SK-N-MC (cell line): Measurements from ENCODE around the gene MEIS3.

Experiments
- DNase-seq: peaks from one replicate; pipeline ENCODE4 v3.0.0-alpha.2; 2011; ENCODE audit warnings: low read depth, low spot score
- H3K27ac ChIP-seq: fragments of 200-600 bp; sonication (generic); 2 replicates; pipeline ENCODE4 v1.5.1; 2016; ENCODE audit warnings: mixed run types
- H3K36me3 ChIP-seq: fragments of 200-600 bp; sonication (generic); 2 replicates; pipeline ENCODE4 v1.6.1; 2017; ENCODE audit warnings: antibody characterized with exemption, low read length, mixed read lengths; ENCODE audit not compliant: insufficient read depth
- H3K4me3 ChIP-seq: fragments of 200-600 bp; sonication (generic); 2 replicates; pipeline ENCODE4 v1.5.1; 2016
- H3K9ac ChIP-seq: fragments of 200-600 bp; sonication (generic); 2 replicates; pipeline ENCODE4 v1.8.0; 2017; ENCODE audit warnings: mixed run types, mixed read lengths; ENCODE audit not compliant: insufficient read length
- H3K9me3 ChIP-seq: fragments of 200-600 bp; sonication (generic); 2 replicates; pipeline ENCODE4 v1.6.1; 2017; ENCODE audit warnings: low read depth, mild to moderate bottlenecking, antibody characterized with exemption, low read length, moderate library complexity, mixed read lengths
- EZH2 ChIP-seq: fragments of 200-600 bp; sonication (generic); IDR thresholded peaks from one replicate; pipeline ENCODE4 v1.6.1; 2017; ENCODE audit warnings: antibody characterized with exemption
- FOXP2 ChIP-seq: optimal IDR thresholded peaks from 2 replicates; pipeline ENCODE3; 2011; ENCODE audit warnings: mild to moderate bottlenecking, moderate library complexity; ENCODE audit not compliant: insufficient read depth; ENCODE audit errors: extremely low read length, control extremely low read depth
- POLR2AphosphoS5 ChIP-seq: IDR thresholded peaks from 2 replicates; pipeline ENCODE4 v1.6.1; 2012; ENCODE audit warnings: mild to moderate bottlenecking, low read depth, low read length, borderline replicate concordance

MEIS3 gene

DNA sequence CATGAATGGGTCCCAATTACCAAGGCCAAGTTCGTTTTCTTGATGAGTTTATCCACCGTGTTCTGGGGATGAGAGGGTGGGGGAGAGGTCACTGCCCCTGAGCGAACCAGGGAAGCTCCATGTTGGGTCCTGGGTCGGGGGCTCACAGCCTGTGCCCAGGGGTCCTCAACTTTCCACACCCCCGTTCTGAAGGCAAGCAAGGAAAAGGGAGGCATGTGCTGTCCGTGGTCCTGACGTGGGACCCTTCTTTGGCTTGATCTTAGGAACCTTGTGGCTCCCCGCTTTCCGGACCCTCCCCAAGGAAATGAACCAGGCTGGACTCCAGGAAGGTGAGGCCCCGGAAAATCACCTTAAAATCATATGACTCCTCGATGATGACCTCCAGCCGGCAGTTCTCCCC is 18.2 kb upstream of the MEIS3 start:
- no peak overlapping the region for H3K27ac ChIP-seq
- no peaks in the 10 kb centered on the region for H3K9me3 ChIP-seq
- H3K9ac ChIP-seq = no peak overlapping the region
- no peak overlapping the region for H3K4me3 ChIP-seq
- TF ChIP-seq POLR2AphosphoS5 = no peak
- TF ChIP-seq EZH2 = no peak
- no peak for TF ChIP-seq FOXP2
- DNase-seq = no peak
- H3K36me3 ChIP-seq = no peaks in the 10 kb centered on the region

DNA sequence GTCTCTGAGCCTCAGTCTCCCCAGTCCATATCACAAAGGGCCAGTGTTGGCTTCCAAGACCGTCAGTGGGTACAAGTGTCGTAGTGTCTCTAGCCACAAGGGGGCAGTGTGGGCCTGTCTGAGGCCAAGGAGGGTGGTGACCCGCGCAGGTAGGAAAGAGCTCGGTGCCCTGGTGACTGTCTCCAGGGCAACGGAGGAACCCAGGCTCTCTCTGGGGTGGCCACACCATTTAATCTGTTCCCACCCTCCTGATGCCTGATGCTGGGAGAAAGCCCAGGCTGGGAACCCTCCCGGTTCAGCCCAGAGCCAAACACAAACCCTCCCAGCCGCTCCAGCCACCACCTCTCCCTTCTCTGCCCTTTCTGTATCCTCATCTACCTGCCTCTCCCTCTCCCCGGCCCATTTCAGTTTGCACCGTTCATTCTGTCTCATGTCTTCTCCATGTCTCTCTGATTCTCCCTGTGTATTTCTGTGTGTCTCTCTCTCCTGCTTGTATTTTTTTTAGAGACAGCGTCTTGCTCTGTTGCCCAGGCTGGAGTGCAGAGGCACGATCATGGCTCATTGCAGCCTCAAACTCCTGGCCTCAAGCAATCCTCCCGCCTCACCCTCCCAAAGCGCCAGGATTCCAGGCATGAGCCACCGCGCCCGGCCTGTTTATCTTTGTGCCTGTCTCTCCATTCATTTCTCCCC is 17.5 kb upstream of the MEIS3 start:
- no peak for DNase-seq
- Histone ChIP-seq H3K27ac (no peak overlapping the region), H3K9me3 (no peaks in the 10 kb centered on the region), H3K36me3 (no peaks in the 10 kb centered on the region), H3K4me3 (no peak overlapping the region), H3K9ac (no peak overlapping the region)
- no peak for TF ChIP-seq POLR2AphosphoS5
- no peak for TF ChIP-seq FOXP2
- no peak for TF ChIP-seq EZH2

DNA sequence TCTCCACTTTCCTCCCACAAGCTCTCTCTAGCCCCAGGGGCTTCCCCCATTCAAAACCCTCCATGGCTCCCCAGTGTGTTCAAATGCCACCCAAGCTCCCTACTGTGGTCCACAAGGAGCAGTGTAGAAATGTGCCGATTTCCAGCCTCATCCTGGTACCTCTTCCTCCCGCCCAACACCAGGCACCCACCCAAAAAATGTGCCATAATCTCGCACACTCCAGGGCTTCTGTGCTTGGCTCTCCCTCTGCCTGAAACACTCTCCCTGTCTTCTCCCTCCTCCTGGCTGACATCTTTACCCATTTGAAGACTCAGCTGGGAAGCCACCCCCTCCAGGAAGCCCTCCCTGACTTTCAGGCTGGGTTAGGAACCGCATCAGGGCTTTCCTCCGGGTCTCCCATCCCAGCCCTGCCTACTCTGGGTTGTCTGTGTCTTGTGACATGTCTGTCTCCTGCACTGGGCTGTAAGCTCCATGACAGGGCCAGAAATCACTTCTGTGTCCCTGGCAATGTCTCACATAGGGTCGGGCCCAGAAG is 16.6 kb upstream of the MEIS3 start:
- DNase-seq = no peak
- Histone ChIP-seq H3K27ac (no peak overlapping the region), H3K9me3 (no peaks in the 10 kb centered on the region), H3K36me3 (no peaks in the 10 kb centered on the region), H3K9ac (no peak overlapping the region), H3K4me3 (no peak overlapping the region)
- TF ChIP-seq FOXP2 = no peak
- no peak for TF ChIP-seq POLR2AphosphoS5
- no peak for TF ChIP-seq EZH2

DNA sequence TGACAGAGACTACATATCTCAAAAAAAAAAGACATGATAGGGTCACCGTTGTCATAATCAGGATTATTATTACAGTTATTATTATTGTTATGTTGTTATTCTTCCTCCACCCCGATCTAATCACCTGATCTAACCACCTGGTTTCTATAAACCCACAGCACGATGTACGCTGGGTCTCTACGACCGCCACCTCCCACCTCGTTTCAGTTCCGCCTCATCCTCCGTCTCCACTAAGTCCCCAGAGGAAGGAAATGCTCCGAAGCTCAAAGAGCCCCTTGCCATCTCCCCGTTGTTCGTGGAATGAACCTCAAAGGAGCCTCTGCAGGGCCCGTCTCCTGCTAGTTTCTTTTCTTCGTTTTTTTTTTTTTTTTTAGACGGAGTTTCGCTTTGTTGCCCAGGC is 15.9 kb upstream of the MEIS3 start:
- TF ChIP-seq EZH2 = no peak
- TF ChIP-seq POLR2AphosphoS5 = no peak
- no peak for TF ChIP-seq FOXP2
- H3K4me3 ChIP-seq = no peak overlapping the region
- no peak for DNase-seq
- H3K9me3 ChIP-seq = no peaks in the 10 kb centered on the region
- H3K36me3 ChIP-seq = no peaks in the 10 kb centered on the region
- no peak overlapping the region for H3K9ac ChIP-seq
- H3K27ac ChIP-seq = no peak overlapping the region

DNA sequence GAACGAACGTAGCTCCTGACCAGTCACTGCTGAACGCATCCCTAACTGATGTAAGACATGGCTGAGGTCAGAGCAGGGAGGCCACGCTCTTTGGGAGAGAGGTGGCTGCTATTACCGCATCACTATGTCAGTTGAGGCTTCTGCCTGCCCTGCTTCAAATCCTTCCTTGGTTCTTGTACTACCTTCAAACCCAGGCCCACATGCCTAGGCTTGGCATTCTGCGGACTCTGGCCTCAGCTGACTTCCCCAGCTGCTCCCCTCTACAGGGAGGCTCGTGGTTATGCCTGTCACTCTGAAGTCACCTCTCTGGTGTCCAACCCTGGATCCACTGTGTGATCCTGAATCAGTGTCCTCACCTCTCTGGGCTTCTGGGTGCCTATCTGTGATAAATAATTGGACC is 14.8 kb upstream of the MEIS3 start:
- TF ChIP-seq FOXP2 = no peak
- no peak for TF ChIP-seq POLR2AphosphoS5
- TF ChIP-seq EZH2 = no peak
- no peaks in the 10 kb centered on the region for H3K9me3 ChIP-seq
- H3K36me3 ChIP-seq = no peaks in the 10 kb centered on the region
- H3K9ac ChIP-seq = no peak overlapping the region
- H3K27ac ChIP-seq = no peak overlapping the region
- H3K4me3 ChIP-seq = no peak overlapping the region
- DNase-seq = no peak

DNA sequence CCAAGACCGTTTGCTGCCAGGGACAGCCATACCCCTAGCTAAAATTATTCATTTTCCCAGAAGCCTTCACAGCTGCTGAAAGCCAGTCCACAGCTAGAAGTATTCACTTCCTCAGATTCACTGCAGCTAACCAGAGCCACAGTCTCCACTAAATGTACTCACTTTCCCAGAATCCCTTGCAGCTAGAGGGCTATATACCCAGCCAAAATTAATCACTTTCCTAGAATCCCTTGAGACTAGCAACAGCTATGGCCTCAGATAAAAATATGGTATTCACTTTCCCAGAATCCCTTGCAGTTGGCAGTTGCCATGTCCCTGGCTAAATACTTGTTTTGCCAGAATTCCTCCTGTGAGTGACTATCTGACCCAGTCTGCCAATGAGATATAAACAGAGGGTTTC is 13.8 kb upstream of the MEIS3 start:
- DNase-seq = no peak
- TF ChIP-seq EZH2 (no peak), FOXP2 (no peak), POLR2AphosphoS5 (no peak)
- no peak overlapping the region for H3K27ac ChIP-seq
- no peaks in the 10 kb centered on the region for H3K36me3 ChIP-seq
- no peak overlapping the region for H3K9ac ChIP-seq
- H3K9me3 ChIP-seq = no peaks in the 10 kb centered on the region
- no peak overlapping the region for H3K4me3 ChIP-seq

DNA sequence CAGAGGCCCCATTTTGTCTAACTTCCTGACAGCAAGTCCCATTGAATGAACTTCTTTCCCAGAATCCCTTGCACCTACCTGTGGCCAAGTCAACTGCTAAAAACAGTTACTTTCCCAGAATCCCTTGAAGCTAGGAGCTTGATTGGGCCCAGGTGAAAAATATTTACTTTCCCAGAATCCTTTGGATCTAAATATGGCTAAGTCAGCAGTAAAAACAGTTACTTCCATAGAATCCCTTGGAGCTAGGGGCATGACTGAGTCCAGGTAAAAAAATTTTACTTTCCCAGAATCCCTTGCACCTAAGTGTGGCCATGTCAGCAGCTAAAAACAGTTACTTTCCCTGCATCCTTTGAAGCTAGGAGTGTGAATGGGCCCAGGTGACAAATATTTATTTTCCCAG is 13.2 kb upstream of the MEIS3 start:
- Histone ChIP-seq H3K36me3 (no peaks in the 10 kb centered on the region), H3K9ac (no peak overlapping the region), H3K9me3 (no peaks in the 10 kb centered on the region), H3K27ac (no peak overlapping the region), H3K4me3 (no peak overlapping the region)
- DNase-seq = no peak
- TF ChIP-seq EZH2 = no peak
- TF ChIP-seq POLR2AphosphoS5 = no peak
- no peak for TF ChIP-seq FOXP2

DNA sequence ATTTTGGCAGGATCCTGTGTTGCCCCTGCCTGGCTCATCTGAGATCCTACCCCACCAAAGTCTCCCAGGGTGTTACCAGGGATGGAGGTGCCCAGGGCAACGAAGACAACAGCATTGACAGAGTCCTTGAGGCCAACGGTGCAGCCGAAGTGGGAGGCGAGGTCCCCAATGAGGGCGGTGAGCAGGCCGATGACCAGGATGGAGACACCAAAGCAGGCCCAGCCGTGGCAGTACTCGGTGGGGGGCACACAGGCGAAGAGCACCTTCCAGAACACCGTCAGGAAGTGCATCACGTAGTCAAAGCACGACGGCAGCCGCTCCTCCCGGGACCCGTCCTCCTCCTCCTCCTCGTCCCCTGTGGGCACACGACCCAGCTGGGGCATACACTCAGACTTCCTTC is 12.8 kb upstream of the MEIS3 start:
- Histone ChIP-seq H3K36me3 (no peaks in the 10 kb centered on the region), H3K27ac (no peak overlapping the region), H3K9me3 (no peaks in the 10 kb centered on the region), H3K4me3 (no peak overlapping the region), H3K9ac (no peak overlapping the region)
- no peak for DNase-seq
- TF ChIP-seq POLR2AphosphoS5 (no peak), FOXP2 (no peak), EZH2 (no peak)

DNA sequence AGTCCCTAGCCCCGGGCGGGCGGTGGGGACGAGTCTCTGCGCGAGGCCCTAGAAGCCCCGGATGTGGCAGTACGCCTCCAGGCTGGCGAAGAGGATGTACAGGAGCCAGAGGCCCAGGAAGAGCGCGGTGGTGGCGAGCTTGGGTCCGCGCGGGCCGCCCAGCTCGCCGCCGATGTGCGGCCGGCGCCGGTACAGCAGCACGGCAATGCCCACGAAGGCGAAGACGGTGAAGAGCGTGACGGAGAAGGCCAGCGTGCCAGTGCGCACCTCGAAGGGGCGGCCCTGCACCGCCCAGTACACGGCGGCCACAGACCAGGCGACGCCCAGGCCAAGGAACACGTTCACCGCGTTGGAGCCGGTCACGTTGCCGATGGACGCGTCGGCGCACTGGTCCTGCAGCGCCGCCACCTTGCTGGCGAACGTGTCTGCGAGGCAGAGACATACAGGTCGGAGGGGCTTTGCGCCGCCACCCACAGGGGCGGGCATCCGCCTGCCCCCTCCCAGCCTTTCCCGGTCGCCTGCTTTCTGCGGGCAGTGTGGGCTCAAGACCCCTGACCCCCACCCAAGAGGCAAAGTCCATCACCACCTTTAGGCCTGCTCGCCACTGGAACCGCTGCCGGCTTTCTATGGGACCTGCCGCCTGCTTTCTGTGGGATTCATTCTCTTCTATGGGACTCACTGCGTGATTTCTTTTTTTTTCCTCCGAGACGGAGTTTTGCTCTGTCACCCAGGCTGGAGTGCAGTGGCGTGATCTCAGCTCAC is 10.9 kb upstream of the MEIS3 start:
- H3K9me3 ChIP-seq = no peaks in the 10 kb centered on the region
- no peaks in the 10 kb centered on the region for H3K36me3 ChIP-seq
- no peak for DNase-seq
- TF ChIP-seq FOXP2 (no peak), EZH2 (no peak), POLR2AphosphoS5 (no peak)
- H3K4me3 ChIP-seq = no peak overlapping the region
- no peak overlapping the region for H3K9ac ChIP-seq
- no peak overlapping the region for H3K27ac ChIP-seq
